SK-N-SH treated with all-trans-retinoic acid at 6 μM for 48 hours (cell line): ENCODE measurements around the gene CTBS.

Experiments
- ARNTL ChIP-seq: fragments of 450-650 bp; formaldehyde crosslinking; IDR thresholded peaks from 2 replicates; pipeline ENCODE4 v1.5.0; 2020; ENCODE audit warnings: low read depth, mild to moderate bottlenecking, moderate library complexity, borderline replicate concordance
- CSRNP3 ChIP-seq: fragments of 250-450 bp; sonication (Bioruptor Pico); IDR thresholded peaks from 2 replicates; pipeline ENCODE4 v1.5.1; 2021; ENCODE audit warnings: mild to moderate bottlenecking, moderate library complexity
- ESRRG ChIP-seq: fragments of 250-450 bp; sonication (Bioruptor Pico); IDR thresholded peaks from 2 replicates; pipeline ENCODE4 v1.6.1; 2021; ENCODE audit warnings: mild to moderate bottlenecking
- GLIS3 ChIP-seq: fragments of 250-450 bp; sonication (Bioruptor Pico); IDR thresholded peaks from 2 replicates; pipeline ENCODE4 v1.5.0; 2020; ENCODE audit warnings: mild to moderate bottlenecking, moderate library complexity
- ISL1 ChIP-seq: fragments of 250-450 bp; sonication (Bioruptor Pico); IDR thresholded peaks from 2 replicates; pipeline ENCODE4 v2.1.2; 2022; ENCODE audit warnings: mild to moderate bottlenecking, moderate library complexity
- OSR1 ChIP-seq: fragments of 250-450 bp; sonication (Bioruptor Pico); IDR thresholded peaks from 2 replicates; pipeline ENCODE4 v1.8.0; 2022; ENCODE audit warnings: moderate library complexity, mild to moderate bottlenecking, inconsistent platforms
- PATZ1 ChIP-seq: fragments of 250-450 bp; sonication (Bioruptor Pico); IDR thresholded peaks from 2 replicates; pipeline ENCODE4 v1.8.0; 2020; ENCODE audit warnings: mild to moderate bottlenecking, moderate library complexity, borderline replicate concordance
- POU6F1 ChIP-seq: fragments of 250-450 bp; sonication (Bioruptor Pico); IDR thresholded peaks from 2 replicates; pipeline ENCODE4 v1.8.0; 2021; ENCODE audit warnings: low read depth, mild to moderate bottlenecking, moderate library complexity, borderline replicate concordance
- RARB ChIP-seq: fragments of 250-450 bp; sonication (Bioruptor Pico); IDR thresholded peaks from 2 replicates; pipeline ENCODE4 v1.8.0; 2021; ENCODE audit warnings: mild to moderate bottlenecking, moderate library complexity
- SNAI2 ChIP-seq: fragments of 250-450 bp; sonication (Bioruptor Pico); IDR thresholded peaks from 2 replicates; pipeline ENCODE4 v1.5.0; 2020; ENCODE audit warnings: mild to moderate bottlenecking, moderate library complexity
- ZC3H10 ChIP-seq: fragments of 250-450 bp; sonication (Bioruptor Pico); IDR thresholded peaks from 2 replicates; pipeline ENCODE4 v1.5.1; 2021; ENCODE audit warnings: mild to moderate bottlenecking, moderate library complexity
- ZFP3 ChIP-seq: fragments of 250-450 bp; sonication (Bioruptor Pico); IDR thresholded peaks from 2 replicates; pipeline ENCODE4 v1.5.0; 2020; ENCODE audit warnings: mild to moderate bottlenecking, moderate library complexity
- ZNF8 ChIP-seq: fragments of 450-650 bp; formaldehyde crosslinking; IDR thresholded peaks from 2 replicates; pipeline ENCODE4 v1.5.0; 2020; ENCODE audit warnings: mild to moderate bottlenecking, moderate library complexity

GRCh38 chr1:84570436-84571149 lies 3.6 kb downstream of the CTBS start:
- TF ChIP-seq SNAI2 (CRISPR knock-in tag): no peak
- no peak for TF ChIP-seq RARB (CRISPR knock-in tag)
- no peak for TF ChIP-seq CSRNP3 (CRISPR knock-in tag)
- TF ChIP-seq OSR1 (CRISPR knock-in tag): no peak
- TF ChIP-seq ARNTL (CRISPR knock-in tag): no peak
- TF ChIP-seq PATZ1 (CRISPR knock-in tag): no peak
- no peak for TF ChIP-seq POU6F1 (CRISPR knock-in tag)
- TF ChIP-seq ZFP3 (CRISPR knock-in tag): no peak
- TF ChIP-seq ZC3H10: no peak
- no peak for TF ChIP-seq ZNF8
- TF ChIP-seq GLIS3 (CRISPR knock-in tag): no peak
- TF ChIP-seq ISL1 (CRISPR knock-in tag): no peak
- TF ChIP-seq ESRRG: no peak
